Suprapubic skin (tissue), 4 donors: ENCODE data around the gene CEP83. TPM values are rescaled to one million over a fixed set of nuclear protein-coding genes. Genes with fewer than 3 reads are reported as not detected.
A peak's percentile ranks its signal among the peaks of the same experiment; 100 is the strongest.
"Not testable (repeated sequence)": the region's sequence is repeated elsewhere in the genome, so short reads cannot be mapped to it uniquely, and the experiment has no call there.

Source experiments
- DNase-seq, 2 donors: peaks; one replicate each; pipeline ENCODE4 v3.0.0-alpha.2; 2019; ENCODE audit warnings: low spot score in 2 of 2
- H3K27ac ChIP-seq: fragments of 200-600 bp; sonication (generic); one replicate; pipeline ENCODE4 v1.5.1; 2019
- H3K27me3 ChIP-seq: fragments of 200-600 bp; sonication (generic); one replicate; pipeline ENCODE4 v1.5.1; 2019
- H3K36me3 ChIP-seq: fragments of 200-600 bp; sonication (generic); one replicate; pipeline ENCODE4 v1.5.1; 2019
- H3K4me1 ChIP-seq: fragments of 200-600 bp; sonication (generic); one replicate; pipeline ENCODE4 v1.5.1; 2019
- H3K4me3 ChIP-seq: fragments of 200-600 bp; sonication (generic); one replicate; pipeline ENCODE4 v1.5.1; 2019; ENCODE audit warnings: mild to moderate bottlenecking
- H3K9me3 ChIP-seq: fragments of 200-600 bp; sonication (generic); one replicate; pipeline ENCODE4 v1.5.1; 2019
- CTCF ChIP-seq, 2 donors: fragments of 200-600 bp in 1 of 2; fragments of 450-650 bp in 1 of 2; sonication (generic) in 1 of 2; IDR thresholded peaks; one replicate each; pipeline ENCODE4 v1.5.1; 2016 to 2019; ENCODE audit warnings: antibody characterized with exemption in 2 of 2, mild to moderate bottlenecking in 1 of 2, moderate library complexity in 1 of 2
- EP300 ChIP-seq: sonication (generic); formaldehyde crosslinking; IDR thresholded peaks from one replicate; pipeline ENCODE4 v1.6.1; 2017; ENCODE audit warnings: antibody characterized with exemption
- POLR2A ChIP-seq, 2 donors: fragments of 450-650 bp; IDR thresholded peaks; one replicate each; pipeline ENCODE4 v1.6.1; 2017; ENCODE audit warnings: antibody characterized with exemption in 2 of 2, mild to moderate bottlenecking in 2 of 2, moderate library complexity in 2 of 2
- POLR2AphosphoS5 ChIP-seq, 3 donors: sonication (generic); formaldehyde crosslinking; IDR thresholded peaks; one replicate each; pipeline ENCODE4 v1.6.1; 2017; ENCODE audit warnings: antibody characterized with exemption in 3 of 3
- WGBS: methylation state at CpG from one replicate; pipeline ENCODE4 v1.1.5; 2018; 5-methylcytosine and 5-hydroxymethylcytosine counted together
- total RNA-seq, 4 donors: library from RNA; depleted of rRNA; stranded (reverse); fragments of >200 nt; gene quantifications; one replicate each; pipeline ENCODE4 v1.1.0, GENCODE V29; 2016

Gene CEP83
- total RNA-seq, 4 donors from 2014 or later, result 8.5 to 18.4 (median 12.6) TPM

- no peaks in the 10 kb centered on the region for H3K4me1 ChIP-seq
- H3K27me3 ChIP-seq, result no peaks in the 10 kb centered on the region
- no peak for DNase-seq
- H3K36me3 ChIP-seq, result no peaks in the 10 kb centered on the region
- H3K27ac ChIP-seq, result no peak overlapping the region
- H3K9me3 ChIP-seq, result no peaks in the 10 kb centered on the region
- 42% methylated on average over 2 of the region's 2 CpGs for WGBS
- TF ChIP-seq EP300 (no peak), POLR2AphosphoS5 (IDR thresholded peaks at IDR 0.05) (no peak), POLR2A (IDR thresholded peaks at IDR 0.05) (no peak), CTCF (IDR thresholded peaks at IDR 0.05) (no peak)
- no peak overlapping the region for H3K4me3 ChIP-seq
Measured at GRCh38 chr12:94488463-94488862, 28.8 kb upstream of the CEP83 start.

- 14% methylated on average over 1 of the region's 1 CpG for WGBS
- TF ChIP-seq CTCF (IDR thresholded peaks at IDR 0.05) (no peak), EP300 (no peak), POLR2A (IDR thresholded peaks at IDR 0.05) (no peak), POLR2AphosphoS5 (IDR thresholded peaks at IDR 0.05) (no peak)
Measured at GRCh38 chr12:94481734-94482133, 22.1 kb upstream of the CEP83 start.

GRCh38 chr12:94469522-94469921 lies 9.9 kb upstream of the CEP83 start:
- no peak for TF ChIP-seq POLR2A (IDR thresholded peaks at IDR 0.05)

More at GRCh38 chr12:94481734-94482133, 22.1 kb upstream of the CEP83 start:
- Histone ChIP-seq H3K4me1 (no peaks in the 10 kb centered on the region), H3K36me3 (no peaks in the 10 kb centered on the region), H3K4me3 (no peak overlapping the region), H3K27me3 (no peaks in the 10 kb centered on the region), H3K9me3 (no peaks in the 10 kb centered on the region), H3K27ac (no peak overlapping the region)
- DNase-seq, result no peak

GRCh38 chr12:94460616-94460959 lies 921 bp upstream of the CEP83 start:
- Histone ChIP-seq H3K9me3 (no peaks in the 10 kb centered on the region), H3K27ac (peak overlapping the region; percentile 83), H3K4me3 (peak overlapping the region; percentile 71), H3K36me3 (no peaks in the 10 kb centered on the region), H3K27me3 (no peaks in the 10 kb centered on the region), H3K4me1 (peaks cover 18% of the 10 kb centered on the region)
- WGBS, result 14% methylated on average over 6 of the region's 6 CpGs
- DNase-seq, result no peak
- no peak for TF ChIP-seq POLR2AphosphoS5 (IDR thresholded peaks at IDR 0.05)
- no peak for TF ChIP-seq EP300
- TF ChIP-seq POLR2A (IDR thresholded peaks at IDR 0.05), result no peak
- TF ChIP-seq CTCF (IDR thresholded peaks at IDR 0.05), result no peak

More at GRCh38 chr12:94469522-94469921, 9.9 kb upstream of the CEP83 start:
- no peaks in the 10 kb centered on the region for H3K36me3 ChIP-seq
- no peaks in the 10 kb centered on the region for H3K4me1 ChIP-seq
- 91% methylated on average over 8 of the region's 8 CpGs for WGBS
- DNase-seq, result no peak
- H3K4me3 ChIP-seq, result no peak overlapping the region
- no peaks in the 10 kb centered on the region for H3K9me3 ChIP-seq
- no peak overlapping the region for H3K27ac ChIP-seq
- H3K27me3 ChIP-seq, result no peaks in the 10 kb centered on the region

GRCh38 chr12:94458877-94459727 lies 565 bp downstream of the CEP83 start:
- H3K4me1 ChIP-seq, result peaks cover 18% of the 10 kb centered on the region
- WGBS, result 0% methylated on average over 23 of the region's 23 CpGs
- H3K9me3 ChIP-seq, result no peaks in the 10 kb centered on the region
- H3K27me3 ChIP-seq, result no peaks in the 10 kb centered on the region
- no peak for DNase-seq
- H3K36me3 ChIP-seq, result peaks cover 4% of the 10 kb centered on the region
- H3K4me3 ChIP-seq, result peak overlapping the region; percentile 71
- TF ChIP-seq POLR2A (IDR thresholded peaks at IDR 0.05) (no peak), POLR2AphosphoS5 (IDR thresholded peaks at IDR 0.05) (no peak)
- H3K27ac ChIP-seq, result peak overlapping the region; percentile 83

- H3K4me1 ChIP-seq, result peaks cover 18% of the 10 kb centered on the region
- no peaks in the 10 kb centered on the region for H3K27me3 ChIP-seq
- 87% methylated on average over 1 of the region's 1 CpG for WGBS
- peaks cover 4% of the 10 kb centered on the region for H3K36me3 ChIP-seq
- DNase-seq, result no peak
- H3K27ac ChIP-seq, result no peak overlapping the region
- no peak overlapping the region for H3K4me3 ChIP-seq
- H3K9me3 ChIP-seq, result no peaks in the 10 kb centered on the region
- TF ChIP-seq POLR2A (IDR thresholded peaks at IDR 0.05) (no peak), POLR2AphosphoS5 (IDR thresholded peaks at IDR 0.05) (no peak), EP300 (no peak), CTCF (IDR thresholded peaks at IDR 0.05) (no peak)
Measured at GRCh38 chr12:94457311-94457710, 2.4 kb downstream of the CEP83 start.

- 95% methylated on average over 7 of the region's 7 CpGs for whole genome bisulfite sequencing
- not testable (repeated sequence) for H3K27me3 ChIP-seq, H3K27ac ChIP-seq, H3K36me3 ChIP-seq, H3K9me3 ChIP-seq, DNase-seq, H3K4me3 ChIP-seq
- peaks cover 11% of the 10 kb centered on the region for H3K4me1 ChIP-seq
Measured at GRCh38 chr12:94454318-94454717, 5.3 kb downstream of the CEP83 start.
